Measurements from ENCODE around the gene TMX2.

DNA sequence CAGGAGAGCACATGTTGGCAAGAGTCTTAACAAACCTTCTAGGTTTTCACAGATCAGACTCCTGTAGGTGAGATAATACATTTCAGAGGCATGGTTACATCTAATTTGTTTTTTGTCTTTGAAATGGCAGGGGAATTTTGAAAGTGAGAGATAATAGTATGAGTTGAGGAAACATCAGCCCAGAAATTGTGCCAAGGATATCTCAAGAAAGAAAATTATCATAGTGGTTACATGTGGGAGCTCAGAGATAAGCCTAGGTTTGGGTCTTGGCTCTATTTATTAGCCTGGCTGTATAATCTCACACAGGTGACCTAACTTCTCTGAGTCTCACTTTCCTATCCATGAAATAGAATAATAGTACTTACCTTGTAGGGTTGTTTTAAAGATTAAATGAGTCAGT is 38.8 kb downstream of the TMX2 start:
- TF ChIP-seq POLR2AphosphoS5 (IDR thresholded peaks at IDR 0.05; ENCODE audit: low read depth, low read length) (no peak), POLR2A (IDR thresholded peaks at IDR 0.05; ENCODE audit: low read depth, low read length) (no peak)

Measured in GM12892 (cell line).